GM13976 (cell line): ENCODE data around the gene FAM162B.
"Not testable (repeated sequence)": the region's sequence is repeated elsewhere in the genome, so short reads cannot be mapped to it uniquely, and the experiment has no call there.

Experiments used
- DNase-seq: peaks from one replicate; pipeline ENCODE4 v3.0.0; 2012; ENCODE audit warnings: low spot score
- in situ Hi-C: fragments of 300-500 bp; cut with MboI; formaldehyde crosslinking; loops from one replicate; pipeline ENCODE4 v1.12.0; 2022; ENCODE audit warnings: low sequenced_read_pairs, mixed read lengths, inconsistent platforms; ENCODE audit not compliant: unreplicated experiment
- TF ChIP-seq, protein P1 (sequence below): IDR thresholded peaks from 2 replicates; pipeline ENCODE4 v1.5.1; 2012; ENCODE audit warnings: borderline replicate concordance, mild to moderate bottlenecking; ENCODE audit not compliant: insufficient read depth; ENCODE audit errors: extremely low read depth, missing control alignments, control extremely low read depth

The FAM162B gene

DNA sequence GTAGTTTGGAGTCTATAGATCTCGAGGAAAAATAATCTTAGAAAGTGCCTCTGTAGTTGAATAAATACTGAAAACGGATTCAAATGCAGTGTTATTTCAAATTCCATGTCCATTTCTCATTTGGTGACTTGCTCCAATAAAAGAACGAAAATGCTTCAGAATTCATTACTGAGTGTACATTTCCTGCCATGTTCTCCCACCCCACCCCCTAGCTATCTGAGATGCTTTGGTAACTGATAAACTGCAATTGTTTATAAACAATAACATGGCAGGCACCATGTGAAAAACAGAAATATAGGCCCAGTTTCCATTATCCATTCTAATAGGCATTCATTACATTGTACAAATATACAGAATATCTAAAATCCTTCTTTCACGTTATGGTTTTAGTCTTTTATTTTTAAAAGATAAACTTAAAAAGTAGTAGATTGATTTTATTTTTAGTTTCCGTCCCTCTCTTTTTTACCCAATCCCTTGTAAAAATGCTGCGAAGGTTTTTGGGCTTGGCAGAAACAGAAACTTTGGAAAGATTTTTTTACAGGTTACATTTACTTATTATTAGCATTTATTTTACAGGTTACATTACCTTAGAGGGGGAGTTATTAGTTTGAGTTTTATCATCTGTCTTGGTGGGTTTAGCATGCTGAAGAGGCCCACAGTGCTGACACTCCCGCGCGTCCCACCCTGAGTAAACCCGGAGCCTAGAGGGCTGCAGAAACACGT is 1.5 kb downstream of the FAM162B start:
- in situ Hi-C loops: no loop called here
- TF ChIP-seq, protein P1, sequence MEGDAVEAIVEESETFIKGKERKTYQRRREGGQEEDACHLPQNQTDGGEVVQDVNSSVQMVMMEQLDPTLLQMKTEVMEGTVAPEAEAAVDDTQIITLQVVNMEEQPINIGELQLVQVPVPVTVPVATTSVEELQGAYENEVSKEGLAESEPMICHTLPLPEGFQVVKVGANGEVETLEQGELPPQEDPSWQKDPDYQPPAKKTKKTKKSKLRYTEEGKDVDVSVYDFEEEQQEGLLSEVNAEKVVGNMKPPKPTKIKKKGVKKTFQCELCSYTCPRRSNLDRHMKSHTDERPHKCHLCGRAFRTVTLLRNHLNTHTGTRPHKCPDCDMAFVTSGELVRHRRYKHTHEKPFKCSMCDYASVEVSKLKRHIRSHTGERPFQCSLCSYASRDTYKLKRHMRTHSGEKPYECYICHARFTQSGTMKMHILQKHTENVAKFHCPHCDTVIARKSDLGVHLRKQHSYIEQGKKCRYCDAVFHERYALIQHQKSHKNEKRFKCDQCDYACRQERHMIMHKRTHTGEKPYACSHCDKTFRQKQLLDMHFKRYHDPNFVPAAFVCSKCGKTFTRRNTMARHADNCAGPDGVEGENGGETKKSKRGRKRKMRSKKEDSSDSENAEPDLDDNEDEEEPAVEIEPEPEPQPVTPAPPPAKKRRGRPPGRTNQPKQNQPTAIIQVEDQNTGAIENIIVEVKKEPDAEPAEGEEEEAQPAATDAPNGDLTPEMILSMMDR: no peak
- no peak for DNase-seq

DNA sequence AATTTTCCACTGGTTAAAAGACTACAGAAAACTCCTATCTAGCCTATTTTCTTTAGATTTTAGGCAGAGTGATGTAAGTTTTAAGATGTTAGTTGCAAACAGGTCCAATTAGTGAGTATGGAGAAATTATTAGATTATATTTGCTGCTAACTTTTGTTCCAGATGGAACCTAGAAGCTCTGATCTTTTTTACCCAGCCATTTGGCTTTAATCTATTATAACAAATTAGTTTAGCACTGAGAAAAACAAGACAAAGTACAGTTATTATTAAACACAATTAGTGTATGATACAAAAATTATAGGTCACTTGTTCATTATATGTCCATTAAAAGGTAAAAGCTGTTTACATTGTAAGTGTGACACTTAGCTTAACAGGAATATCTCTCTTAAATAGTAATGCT is 2.5 kb downstream of the FAM162B start:
- TF ChIP-seq, protein P1: no peak
- no peak for DNase-seq
- in situ Hi-C loops: no loop called here

DNA sequence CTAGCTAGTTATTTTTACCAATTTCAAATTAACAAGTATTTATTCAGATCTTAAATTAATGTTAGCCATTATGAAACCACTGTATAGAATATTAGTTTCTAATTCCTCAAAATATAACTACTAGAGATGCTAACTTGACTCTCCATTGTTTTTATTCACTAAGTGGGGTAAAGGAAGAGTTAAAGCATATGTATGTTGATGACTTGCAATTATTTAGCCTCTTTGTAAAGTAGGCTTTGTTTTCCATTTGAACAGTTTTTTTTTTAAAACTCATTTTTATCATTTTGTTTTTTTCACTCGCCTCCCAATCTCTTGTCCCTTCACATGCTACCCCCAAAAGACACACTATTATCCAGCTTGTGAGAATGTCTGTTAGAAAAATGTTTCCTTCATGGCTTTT is 3.3 kb downstream of the FAM162B start:
- TF ChIP-seq, protein P1: no peak
- in situ Hi-C loops: no loop called here
- no peak for DNase-seq

DNA sequence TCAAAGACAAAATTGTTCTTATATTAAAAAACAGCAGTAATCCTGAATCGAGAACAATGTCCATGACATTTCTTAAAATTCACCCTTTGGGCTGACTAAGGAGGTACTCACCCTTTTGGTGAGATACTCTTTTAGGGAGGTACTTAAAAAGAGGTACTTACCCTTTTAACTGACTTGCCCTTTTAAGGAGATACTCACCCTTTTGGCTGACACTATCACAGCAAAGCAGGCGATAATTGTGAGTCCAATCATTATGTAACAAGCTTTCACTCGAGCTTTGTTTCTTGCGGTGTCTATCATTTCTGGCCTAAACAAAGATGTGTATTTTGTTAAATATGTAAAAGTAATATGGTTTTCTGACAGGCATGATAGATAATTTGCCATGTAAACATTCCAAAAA is 3.7 kb downstream of the FAM162B start:
- in situ Hi-C loops: no loop called here
- DNase-seq: no peak
- TF ChIP-seq, protein P1: no peak

DNA sequence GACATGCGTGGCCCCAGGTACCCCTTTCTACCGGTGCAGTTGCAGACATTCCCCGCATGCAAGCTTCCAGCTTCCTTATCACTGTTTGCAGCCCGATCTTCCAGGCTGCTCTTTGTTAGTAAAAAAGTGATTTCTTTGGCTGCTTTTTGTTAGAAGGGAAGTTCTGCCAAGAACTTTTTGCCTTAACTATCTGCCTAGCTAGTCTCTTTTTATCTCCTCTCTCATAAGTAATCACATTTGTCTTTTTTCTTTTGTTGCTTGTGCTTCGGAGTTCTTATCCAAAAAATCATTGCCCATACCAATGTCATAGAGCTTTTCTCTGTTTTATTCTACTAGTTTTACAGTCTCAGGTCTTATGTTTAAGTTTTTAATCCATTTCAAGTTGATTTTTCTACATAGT is 20.3 kb downstream of the FAM162B start:
- no peak for DNase-seq
- TF ChIP-seq, protein P1: no peak
- in situ Hi-C loops: no loop called here

DNA sequence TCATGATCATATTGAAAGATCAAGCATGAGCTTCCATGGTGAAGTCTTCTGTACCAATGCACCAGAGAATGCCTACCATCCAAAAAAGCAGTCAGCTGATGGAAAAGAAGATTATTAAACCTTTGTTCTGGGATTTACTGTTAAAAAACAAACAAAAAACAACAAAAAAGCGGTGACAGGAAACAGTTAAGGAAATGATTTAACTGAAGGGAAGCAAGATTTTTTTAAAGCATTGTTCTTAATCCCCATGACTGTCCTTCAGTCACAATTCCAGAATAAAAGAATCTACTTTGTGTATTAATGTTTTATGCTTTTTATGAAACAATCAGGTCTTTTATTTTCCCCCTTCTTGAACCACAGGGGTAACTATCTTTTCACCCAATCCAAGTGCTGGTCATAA is 23.9 kb downstream of the FAM162B start:
- in situ Hi-C loops: no loop called here
- TF ChIP-seq, protein P1: no peak
- DNase-seq: no peak

DNA sequence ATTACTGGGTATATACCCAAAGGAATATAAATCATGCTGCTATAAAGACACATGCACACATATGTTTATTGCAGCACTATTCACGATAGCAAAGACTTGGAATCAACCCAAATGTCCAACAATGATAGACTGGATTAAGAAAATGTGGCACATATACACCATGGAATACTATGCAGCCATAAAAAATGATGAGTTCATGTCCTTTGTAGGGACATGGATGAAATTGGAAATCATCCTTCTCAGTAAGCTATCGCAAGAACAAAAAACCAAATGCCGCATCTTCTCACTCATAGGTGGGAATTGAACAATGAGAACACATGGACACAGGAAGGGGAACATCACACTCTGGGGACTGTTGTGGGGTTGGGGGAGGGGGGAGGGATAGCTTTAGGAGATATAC is 25.0 kb downstream of the FAM162B start:
- DNase-seq, in situ Hi-C loops: not testable (repeated sequence)
